Measurements from ENCODE around the gene ADARB2.

The ADARB2 gene

DNA sequence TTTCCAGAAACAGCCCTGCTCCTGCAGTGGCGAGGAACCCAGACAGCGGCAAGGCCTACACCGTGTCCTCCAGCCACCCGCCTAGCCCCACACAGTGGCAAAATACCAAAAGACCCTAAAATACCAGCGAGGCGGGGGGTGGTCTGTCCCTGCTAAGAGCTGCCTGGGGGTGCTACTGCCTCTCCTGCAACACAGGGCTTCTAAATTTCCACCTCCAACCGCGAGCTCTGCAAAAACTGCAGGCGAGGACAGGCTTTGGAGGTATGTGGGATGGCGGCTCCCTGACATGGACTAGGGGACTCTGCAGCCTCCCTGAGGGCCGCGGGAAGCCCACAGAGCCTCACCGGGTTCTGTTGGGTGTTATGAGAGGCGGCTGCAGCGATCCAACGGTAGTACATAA is 558.8 kb downstream of the ADARB2 start:
- H3K4me3 ChIP-seq (ENCODE audit: low read depth, low read length), result no peak overlapping the region
- TF ChIP-seq, protein P1, sequence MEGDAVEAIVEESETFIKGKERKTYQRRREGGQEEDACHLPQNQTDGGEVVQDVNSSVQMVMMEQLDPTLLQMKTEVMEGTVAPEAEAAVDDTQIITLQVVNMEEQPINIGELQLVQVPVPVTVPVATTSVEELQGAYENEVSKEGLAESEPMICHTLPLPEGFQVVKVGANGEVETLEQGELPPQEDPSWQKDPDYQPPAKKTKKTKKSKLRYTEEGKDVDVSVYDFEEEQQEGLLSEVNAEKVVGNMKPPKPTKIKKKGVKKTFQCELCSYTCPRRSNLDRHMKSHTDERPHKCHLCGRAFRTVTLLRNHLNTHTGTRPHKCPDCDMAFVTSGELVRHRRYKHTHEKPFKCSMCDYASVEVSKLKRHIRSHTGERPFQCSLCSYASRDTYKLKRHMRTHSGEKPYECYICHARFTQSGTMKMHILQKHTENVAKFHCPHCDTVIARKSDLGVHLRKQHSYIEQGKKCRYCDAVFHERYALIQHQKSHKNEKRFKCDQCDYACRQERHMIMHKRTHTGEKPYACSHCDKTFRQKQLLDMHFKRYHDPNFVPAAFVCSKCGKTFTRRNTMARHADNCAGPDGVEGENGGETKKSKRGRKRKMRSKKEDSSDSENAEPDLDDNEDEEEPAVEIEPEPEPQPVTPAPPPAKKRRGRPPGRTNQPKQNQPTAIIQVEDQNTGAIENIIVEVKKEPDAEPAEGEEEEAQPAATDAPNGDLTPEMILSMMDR (IDR thresholded peaks at IDR 0.05; ENCODE audit: borderline replicate concordance, insufficient read depth, low read depth, low read length), result no peak

DNA sequence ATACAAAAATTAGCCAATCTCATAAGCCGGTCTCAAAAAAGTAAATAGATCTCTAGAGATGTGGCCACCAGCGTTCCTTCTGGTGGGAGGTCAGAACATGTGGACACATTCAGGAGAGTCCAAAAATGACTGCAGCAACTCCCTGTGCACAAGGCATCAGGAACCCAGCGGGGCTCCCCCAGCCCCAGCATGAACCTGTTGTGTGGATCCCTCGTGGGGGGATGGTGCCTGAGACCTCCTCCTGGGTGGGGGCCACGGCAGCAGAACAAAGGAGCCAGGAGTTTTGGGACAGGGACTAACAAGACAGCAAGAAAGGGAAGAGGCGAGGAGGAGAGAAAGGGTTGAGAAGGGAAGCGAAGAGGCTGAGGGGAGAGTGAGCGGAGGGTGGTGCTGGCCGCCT is 559.4 kb downstream of the ADARB2 start:
- TF ChIP-seq, protein P1 (IDR thresholded peaks at IDR 0.05; ENCODE audit: borderline replicate concordance, insufficient read depth, low read depth, low read length), result no peak
- no peak overlapping the region for H3K4me3 ChIP-seq (ENCODE audit: low read depth, low read length)

DNA sequence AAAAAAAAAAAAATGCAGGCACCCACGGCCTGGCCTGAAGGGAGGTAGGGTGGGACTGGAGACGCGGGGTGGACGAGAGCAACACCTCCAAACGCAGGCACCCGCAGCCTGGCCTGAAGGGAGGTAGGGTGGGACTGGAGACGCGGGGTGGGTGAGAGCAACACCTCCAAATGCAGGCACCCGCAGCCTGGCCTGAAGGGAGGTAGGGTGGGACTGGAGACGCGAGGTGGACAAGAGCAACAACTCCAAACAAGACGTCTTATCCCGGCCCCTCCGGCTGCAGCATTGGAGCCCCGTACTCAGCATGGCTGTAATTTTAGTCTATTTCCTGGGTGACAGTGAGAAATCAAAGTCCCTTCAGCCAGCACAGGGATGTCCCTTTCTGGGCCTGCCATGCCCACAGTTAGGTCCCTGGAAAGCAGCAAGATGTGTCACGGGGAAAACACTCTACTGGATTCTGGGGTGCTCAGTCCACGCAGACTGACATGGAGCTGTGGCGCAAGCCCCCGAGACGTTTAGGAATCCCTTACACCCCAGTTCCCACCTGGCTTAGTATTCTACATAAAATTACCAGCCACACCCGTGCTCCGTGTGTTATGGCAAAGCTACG is 561.3 kb downstream of the ADARB2 start:
- TF ChIP-seq, protein P1 (IDR thresholded peaks at IDR 0.05; ENCODE audit: borderline replicate concordance, insufficient read depth, low read depth, low read length), result no peak
- H3K4me3 ChIP-seq (ENCODE audit: low read depth, low read length), result no peak overlapping the region

DNA sequence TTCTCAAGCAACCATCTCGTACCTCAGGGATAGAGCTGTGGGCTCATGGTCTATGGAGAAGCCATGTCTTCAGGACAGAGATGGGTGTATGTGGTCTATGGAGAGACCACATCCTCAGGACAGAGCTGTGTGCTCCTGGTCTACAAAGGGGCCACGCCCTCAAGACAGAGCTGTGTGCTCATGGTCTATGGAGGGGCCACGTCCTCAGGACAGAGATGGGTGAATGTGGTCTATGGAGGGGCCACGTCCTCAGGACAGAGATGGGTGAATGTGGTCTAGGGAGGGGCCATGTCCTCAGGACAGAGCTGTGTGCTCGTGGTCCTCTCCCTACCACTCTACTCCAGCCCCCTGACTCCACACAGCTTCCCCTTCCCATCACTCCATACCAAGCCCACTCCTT is 563.3 kb downstream of the ADARB2 start:
- H3K4me3 ChIP-seq (ENCODE audit: low read depth, low read length), result no peak overlapping the region
- TF ChIP-seq, protein P1 (IDR thresholded peaks at IDR 0.05; ENCODE audit: borderline replicate concordance, insufficient read depth, low read depth, low read length), result no peak

DNA sequence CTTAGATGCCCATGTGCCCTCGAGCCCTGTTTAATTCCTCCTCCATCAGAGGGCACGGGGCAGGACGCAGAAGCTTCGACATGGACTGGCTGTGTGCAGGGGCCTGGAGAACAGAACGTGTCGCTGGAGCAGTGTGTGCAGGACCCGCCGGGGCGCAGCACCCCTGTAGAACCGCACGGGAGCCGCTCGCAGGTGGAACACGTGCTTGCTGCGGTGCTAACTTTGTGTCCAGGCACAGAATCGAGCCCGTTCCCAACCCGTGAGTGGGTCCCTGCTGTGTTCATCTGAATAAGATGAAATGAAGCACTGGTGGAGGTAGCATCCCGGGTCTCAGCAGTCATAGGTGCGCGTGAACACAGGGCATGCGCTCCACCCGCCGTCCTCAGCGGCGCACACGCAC is 564.2 kb downstream of the ADARB2 start:
- H3K4me3 ChIP-seq (ENCODE audit: low read depth, low read length), result no peak overlapping the region
- TF ChIP-seq, protein P1 (IDR thresholded peaks at IDR 0.05; ENCODE audit: borderline replicate concordance, insufficient read depth, low read depth, low read length), result no peak

DNA sequence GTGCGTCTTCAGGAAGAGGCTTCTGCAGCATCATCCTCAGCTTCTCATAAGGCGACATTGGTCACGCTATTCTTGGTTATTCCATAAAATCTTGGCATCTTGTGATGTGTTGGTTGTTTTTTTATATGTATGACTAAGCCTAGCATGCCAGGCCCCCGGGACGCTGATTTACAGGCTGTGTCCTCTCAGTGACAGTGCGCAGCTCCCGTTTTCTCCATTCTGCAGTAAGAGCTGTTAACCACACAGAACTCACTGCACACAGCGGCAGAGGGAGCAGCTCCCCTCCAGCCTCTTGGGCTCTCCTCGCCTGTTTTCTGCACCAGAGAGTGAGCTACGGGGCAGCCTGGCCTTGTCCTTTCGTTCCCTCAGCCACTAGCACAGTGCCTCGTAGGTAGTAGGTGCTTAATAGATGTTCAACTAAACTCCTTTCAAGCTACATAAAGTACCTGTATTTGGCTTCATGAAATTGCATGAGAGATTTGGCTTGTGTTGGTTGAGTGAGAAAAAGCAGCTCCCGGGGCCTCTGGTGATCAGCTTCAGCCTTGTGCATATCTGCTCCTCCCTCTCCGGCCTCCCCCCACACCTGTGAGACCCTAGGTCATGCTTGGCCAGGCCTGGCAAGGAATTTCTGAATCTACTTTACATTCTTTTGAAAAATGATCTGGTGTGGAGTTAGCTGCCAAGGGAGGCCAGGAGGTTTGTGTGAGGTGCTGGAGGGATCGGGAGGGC is 564.9 kb downstream of the ADARB2 start:
- H3K4me3 ChIP-seq (ENCODE audit: low read depth, low read length), result no peak overlapping the region
- TF ChIP-seq, protein P1 (IDR thresholded peaks at IDR 0.05; ENCODE audit: borderline replicate concordance, insufficient read depth, low read depth, low read length), result no peak

DNA sequence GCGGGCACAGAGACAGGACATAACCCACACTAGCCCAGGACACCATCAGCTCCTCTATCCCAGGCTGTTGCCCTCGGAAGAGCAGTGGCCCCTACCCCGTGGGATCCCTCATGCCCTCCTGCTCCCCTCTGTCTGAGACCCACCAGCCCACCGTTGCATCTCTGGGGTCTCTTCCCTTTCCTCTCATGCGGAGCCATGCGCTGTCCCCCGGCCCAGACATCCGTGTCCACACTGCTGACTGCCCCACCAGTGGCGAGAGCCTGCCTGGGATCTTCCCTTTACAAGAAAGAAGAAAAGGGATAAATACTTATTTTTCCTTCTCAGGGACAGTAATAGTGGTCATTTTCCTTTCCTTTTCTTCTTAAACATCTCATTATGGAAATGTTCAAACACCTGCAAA is 565.7 kb downstream of the ADARB2 start:
- H3K4me3 ChIP-seq (ENCODE audit: low read depth, low read length), result no peak overlapping the region
- TF ChIP-seq, protein P1 (IDR thresholded peaks at IDR 0.05; ENCODE audit: borderline replicate concordance, insufficient read depth, low read depth, low read length), result no peak

Measured in GM12875 (cell line).